Measurements from ENCODE around the gene ZBED3.

The ZBED3 gene

DNA sequence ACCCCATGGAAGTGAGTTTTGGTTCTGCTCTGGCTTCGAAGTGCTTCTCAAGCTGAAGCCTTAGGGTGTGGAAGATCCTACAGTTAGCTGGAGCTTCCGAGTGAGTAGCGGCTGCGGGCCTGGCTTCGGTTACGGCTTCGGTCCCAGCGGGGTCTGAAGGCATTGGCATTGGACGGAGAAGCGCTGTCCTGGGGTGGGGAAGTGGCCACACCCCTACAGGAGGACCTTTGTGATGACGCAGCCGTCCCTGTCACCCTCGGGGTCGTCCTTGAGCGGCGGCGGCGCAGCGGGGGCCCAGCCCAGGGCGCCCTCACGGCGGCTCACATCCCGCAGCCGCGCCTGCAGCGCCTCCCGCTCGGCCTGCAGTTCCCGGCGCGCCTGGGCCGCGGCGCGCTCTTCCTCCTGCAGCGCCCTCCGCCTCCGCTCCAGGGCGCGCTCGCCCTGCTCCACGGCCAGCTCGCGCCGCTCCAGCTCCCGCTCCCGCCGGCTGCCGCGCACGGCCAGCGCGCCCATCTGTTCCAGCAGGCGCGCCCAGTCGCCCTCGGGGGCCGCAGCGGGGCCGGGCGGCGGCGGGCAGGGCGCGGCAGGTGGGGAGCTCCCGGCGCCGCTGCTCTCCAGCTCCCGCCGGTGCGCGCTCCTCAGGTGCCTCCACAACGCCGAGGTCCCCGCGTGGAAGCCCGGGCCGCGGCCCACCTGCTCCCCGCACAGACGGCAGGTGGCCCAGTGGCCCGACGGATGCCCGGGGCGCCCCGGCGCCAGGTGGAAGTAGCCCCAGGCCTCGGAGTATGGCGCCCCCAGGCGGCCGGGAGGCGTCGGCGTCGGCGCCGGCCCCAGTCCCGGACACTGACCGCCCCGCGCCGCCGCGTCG is 9.9 kb downstream of the ZBED3 start:
- no peak for DNase-seq

DNA sequence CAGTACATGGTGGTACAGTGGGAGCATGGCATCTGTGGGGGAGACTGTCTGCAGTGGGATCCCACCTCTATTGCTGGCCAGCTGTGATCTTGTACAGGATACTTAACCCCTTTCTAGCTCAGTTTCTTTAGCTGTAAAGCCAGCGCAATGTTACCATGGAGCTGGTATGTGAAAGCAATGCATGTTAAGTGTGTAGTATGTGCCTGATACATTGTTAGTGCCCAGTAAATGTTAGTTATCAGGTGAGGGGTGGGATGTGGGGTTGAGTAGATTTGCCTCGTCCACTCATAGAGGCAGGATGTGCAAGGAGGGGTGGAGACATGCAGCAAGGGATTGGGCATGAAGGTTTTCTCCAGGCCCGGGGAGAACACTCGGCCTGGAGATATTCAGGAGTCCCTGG is 12.3 kb downstream of the ZBED3 start:
- DNase-seq, result no peak

- no peak for DNase-seq
Measured at GRCh38 chr5:77073667-77074066, 13.4 kb downstream of the ZBED3 start.

DNA sequence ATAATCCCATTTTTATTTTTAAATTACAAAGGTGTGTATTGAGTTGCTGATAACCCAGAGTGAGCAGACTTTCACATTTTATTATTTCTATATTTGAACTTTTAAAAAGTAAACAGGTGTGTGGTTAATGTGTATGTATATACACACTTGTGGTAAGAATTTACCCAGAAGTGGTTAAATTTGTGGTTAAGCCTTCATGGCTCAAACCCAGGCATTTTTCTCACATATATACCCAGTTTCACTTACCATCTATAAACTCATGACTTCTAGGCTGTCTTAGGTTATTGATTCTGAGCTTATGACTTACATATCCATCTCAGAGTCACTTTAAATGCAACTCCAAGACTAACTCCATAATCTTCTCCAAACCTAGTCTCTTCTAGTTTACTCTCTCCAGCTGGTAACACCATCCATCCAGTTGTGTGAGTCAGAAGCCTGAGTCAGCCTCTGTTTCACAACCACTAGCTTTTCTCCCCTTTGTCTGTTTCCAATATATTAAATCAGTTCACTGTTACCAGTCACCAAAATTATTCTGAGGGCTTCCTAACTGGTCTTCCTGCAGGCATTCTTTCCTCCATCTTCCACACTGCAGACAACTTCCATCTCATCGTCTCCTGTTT is 20.2 kb downstream of the ZBED3 start:
- DNase-seq, result no peak

- no peak for DNase-seq
Measured at GRCh38 chr5:77066184-77066583, 20.9 kb downstream of the ZBED3 start.

DNA sequence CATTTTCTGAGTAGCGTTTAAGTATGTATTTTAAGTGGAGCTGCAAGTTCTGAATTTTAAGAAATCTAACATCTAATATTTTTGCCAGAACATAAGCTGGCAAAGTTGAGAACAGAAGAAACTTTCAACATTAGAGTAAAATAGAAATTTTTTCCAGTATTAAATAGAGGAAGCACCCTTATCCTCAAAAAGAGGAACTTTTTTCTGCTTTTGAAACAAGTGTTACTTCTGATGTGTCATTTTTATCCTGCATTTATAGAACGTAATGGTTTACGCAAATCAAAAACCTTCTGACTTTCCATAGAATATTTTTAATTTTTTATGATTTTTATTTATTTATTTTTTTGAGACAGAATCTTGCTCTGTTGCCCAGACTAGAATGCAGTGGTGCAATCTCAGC is 21.8 kb downstream of the ZBED3 start:
- no peak for DNase-seq

DNA sequence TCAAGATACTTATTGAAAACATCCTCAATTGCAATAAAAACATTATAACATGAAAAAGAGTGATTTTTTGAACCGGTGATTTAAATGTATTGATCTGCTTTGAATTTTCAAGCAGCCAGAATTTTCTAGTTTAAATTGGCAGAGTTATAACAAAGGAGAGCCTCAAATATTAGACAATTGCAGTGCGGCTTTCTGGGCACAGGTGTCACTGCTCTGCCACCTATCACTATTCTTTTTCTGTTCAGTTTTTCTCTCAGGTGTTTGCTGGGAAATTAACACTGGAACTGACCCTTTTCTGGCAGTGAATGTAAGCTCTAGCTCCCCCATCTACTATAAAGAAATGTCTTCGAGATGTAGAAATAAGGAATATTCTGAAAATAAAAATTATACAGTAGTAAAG is 23.0 kb downstream of the ZBED3 start:
- DNase-seq, result no peak

DNA sequence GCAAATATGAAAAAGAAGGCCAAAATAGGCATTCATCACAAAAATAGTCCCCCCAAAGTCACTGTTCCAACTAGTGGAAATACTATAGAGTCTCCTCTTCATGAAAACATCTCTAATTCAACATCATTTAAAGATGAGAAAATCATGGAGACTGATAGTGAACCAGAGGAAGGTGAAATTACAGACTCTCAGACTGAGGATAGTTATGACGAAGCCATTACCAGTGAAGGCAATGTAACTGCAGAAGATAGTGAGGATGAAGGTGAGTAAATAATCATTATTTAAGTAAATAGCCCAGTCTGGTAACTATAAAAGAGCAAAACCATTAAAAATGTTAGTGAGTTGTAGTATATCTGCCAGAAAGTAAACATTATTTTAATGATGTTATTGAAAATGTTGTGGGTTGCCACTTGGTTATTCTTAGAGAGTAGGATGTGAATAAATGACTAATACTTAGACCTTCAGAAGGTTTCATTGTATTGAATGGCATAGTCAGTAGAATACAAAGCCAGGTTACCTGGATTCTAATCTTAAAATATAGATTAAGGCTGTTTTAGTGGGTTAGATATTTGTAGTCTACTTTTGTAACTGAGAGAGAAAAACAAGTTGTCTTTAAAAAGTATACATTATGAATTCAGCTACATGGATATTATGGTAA is 40.5 kb downstream of the ZBED3 start:
- DNase-seq, result no peak

DNA sequence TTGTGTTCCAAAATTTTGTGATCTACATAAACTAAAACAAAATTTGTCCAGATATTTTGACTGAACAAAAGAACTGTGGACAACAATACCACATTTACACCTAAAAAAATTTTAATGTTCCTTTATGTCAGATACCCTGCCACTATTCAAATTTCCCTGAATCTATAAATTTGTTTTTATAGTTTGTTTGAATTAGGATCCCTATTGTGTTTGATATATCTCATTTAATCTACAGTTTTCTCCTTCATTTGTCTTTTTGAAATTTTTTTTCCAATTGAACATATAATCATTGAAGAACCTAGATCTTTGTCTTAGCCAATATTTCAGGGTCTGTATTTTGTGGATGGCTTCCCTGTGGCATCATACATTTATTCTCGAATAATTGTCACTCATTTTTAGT is 51.1 kb downstream of the ZBED3 start:
- no peak for DNase-seq

DNA sequence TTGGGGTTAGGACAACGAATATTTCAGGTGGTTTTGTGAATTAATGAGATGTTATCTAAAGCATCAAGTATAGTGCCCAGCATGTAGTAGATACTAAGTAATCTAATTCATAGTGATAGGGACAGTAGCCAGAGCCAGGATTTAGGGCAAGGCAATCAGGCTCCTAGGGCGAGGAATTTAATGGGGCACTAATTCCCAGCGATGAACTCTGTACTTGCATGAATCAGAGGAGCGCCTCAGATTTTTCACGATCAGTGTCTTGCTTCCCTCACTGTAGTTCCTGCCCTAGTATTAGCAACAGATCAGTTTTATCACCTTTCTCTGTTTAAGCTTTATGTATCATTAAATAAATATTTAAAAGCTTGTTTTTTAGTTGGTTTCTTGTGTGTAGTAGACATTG is 53.7 kb downstream of the ZBED3 start:
- DNase-seq, result no peak

DNA sequence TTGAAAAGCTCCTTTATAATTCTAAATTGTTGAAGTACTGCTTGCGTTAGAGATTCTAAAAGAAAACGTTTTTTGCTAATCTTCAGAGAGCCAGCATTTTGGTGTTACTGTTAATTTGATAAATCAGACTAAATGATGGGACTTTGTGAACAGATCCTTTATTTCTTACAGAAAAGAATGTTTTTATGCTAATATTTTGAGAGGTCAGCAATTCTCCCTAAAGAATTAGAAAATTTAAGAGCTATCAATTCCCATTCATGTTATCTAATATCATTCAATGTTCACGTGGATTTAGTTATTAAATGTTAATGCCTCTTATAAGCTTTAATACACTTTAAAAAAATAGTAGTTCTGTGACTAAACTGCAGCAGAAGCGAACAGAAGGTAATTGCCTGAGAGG is 54.5 kb downstream of the ZBED3 start:
- no peak for DNase-seq

DNA sequence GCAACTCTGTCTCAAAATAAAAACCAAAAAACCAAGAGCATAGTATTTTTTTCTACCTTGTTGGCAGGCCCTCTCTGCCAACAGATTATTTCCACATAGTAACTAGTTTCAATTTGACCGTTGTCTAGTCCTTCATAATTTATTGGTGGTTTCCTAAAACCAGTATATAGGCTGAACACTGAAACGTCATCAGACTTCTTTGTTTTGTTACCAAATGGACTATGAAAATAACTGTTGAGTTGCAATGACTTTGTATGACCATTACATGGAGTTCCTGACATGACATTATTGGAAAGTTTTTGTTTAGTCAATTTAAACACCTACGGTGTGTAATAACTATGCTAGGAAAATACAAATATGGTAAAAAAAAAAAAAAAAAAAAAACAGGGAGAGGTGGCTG is 55.2 kb downstream of the ZBED3 start:
- DNase-seq, result no peak

- DNase-seq, result peak; percentile 13 to 70
Measured at GRCh38 chr5:77030097-77031071, 56.7 kb downstream of the ZBED3 start, which contains the start of gene AGGF1. AGGF1 (plus strand) TSS chr5:77030404; CDS start chr5:77030767, 363 bp downstream.

GRCh38 chr5:77029376-77029885 is 57.7 kb downstream of the ZBED3 start:
- DNase-seq, result no peak

DNA sequence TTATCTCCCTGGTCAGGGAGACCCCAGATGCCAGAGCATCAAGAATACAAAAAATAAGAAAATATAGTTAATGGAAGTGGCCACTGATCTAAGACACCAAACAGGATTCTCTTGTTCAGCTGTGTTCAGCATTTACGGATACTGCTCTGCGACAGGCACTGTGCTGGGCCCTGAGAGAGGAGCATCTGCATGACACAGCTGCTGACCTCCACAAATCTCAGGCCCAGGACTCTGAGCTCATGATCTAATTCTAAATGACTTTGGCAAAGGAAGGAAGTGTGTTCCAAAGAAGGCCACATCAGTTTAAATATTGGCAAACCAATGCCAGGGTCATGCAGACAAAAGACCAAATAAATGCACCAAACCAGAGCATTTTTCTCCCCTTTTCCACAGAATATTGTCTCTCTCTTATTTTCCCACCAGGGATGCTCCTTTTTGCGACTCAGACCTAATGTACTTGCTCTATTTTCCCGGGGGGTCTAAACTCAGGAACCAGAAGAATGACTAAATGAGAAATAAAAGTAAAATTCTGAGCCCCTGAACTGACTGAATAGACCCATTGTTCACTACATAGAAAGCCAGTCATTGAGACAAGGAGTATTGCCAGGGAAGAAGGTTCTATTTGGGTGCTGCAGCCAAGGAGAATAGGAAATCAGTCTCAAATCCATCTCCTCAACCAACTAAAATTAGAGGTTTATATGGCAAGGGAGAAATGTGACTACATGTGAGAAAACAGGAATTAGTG is 58.3 kb downstream of the ZBED3 start:
- no peak for DNase-seq

DNA sequence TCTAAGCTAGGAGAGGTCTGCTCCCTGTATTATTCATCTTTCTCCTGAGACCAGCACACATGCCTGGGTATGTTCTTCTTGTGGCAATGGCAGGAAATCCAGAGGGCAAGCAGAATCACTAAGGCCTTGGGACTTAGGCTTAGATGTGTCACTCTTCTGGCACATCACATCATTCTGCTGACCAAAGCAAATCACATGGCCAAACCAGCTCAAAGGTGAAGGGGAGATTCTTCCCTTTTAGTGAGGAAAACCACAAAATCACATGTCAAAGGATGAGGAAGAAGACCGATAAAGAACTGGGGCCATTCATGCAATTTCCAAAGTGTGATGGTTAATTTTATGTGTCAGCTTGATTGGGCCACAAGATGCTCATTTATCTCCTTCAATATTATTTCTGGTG is 62.6 kb downstream of the ZBED3 start:
- DNase-seq, result no peak

DNA sequence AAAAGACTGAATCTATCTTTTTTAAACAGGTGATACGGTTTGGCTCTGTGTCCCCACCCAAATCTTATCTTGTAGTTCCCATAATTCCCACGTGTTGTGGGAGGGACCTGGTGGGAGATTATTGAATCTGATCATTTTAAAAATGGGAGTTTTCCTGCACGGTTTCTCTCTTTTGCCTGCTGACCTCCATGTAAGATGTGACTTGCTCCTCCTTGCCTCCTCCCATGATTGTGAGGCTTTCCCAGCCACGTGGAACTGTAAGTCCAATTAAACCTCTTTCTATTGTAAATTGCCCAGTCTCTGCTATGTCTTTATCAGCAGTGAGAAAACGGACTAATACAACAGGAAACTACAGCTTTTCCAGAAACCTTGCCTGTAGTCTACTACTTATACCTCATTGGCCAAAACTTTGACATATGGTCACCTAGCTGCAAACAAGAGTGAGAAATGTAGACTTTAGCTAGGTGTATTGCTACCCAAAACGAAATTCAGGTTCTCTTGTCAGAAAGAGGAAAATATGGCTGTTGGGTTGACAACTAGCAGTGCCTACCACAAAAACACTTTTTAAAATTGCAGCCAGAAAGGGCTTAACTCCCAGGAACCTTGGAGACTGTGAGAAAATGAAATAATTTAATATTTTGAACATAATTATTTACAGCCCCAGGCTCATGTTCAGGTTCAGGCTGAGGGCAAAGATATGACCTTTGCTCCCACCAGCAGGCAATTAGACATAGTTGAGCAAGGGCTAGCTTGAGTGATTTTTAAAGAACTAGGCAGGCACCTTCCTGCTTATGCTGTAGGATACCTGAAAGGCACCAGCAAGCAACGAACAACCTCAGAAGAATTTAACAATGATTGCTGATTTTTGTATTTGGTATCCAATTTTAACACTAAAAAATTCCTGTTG is 64.3 kb downstream of the ZBED3 start:
- no peak for DNase-seq

All from cerebellar nuclear complex (tissue), 1 donor.